Measurements from ENCODE around the gene WDR4. TPM values are rescaled to one million over a fixed set of nuclear protein-coding genes. Genes with fewer than 3 reads are reported as not detected.
"Not testable (repeated sequence)": the region's sequence is repeated elsewhere in the genome, so short reads cannot be mapped to it uniquely, and the experiment has no call there.

WDR4 gene
- polyA plus RNA-seq, 2 of the 4 experiments (the other 2 are of a cell fraction): 25.2 to 35.0 TPM

DNA sequence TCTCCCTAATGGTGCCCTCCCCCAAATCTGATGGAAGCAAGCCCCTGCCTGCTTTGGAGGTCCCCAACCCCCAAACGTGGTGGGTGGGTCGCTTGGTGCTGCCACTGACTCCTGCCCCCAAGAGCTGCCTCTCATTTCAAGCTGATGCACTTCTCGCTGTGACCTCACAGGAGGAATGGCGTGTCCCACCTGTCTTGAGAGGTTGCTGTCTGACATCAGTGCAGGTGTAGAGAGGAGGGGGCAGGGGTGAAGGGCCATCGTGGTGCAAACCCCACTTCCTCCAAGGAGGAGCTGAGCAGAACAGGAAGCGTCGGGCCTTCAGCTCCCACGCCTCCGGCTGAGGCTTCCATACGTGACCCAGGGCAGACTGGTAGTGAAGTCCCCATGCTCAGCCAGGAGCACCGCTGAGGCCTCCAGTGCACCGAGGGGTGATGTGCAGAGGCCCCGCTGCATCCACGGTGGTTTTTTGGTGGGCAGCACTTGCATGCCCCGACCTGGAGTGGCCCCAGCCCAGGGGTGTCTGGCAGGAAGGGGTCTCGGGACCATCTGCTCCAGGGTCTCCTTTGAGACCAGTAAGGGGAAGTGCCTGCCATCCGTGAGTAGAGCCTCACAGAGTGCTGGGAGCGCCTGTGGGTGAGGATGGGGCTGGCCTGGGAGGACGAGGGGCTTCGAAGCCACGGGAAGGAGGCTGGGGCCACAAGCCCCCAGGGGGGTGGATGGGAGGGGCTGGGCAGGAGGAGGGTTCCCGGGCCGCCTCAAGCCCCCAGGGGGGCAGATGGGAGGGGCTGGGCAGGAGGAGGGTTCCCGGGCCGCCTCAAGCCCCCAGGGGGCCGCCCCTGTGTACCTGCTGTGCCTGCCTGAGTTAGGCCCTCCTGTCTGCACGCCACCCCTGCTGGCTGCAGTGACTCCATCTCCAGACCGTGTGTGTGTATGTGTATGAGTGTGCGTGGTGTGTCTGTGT is 39.8 kb downstream of the WDR4 start:
- ATAC-seq: no peak
- Histone ChIP-seq H3K27ac (no peak overlapping the region), H3K4me2 (no peak overlapping the region), H3K4me3 (no peak overlapping the region), H3K9me3 (no peaks in the 10 kb centered on the region), H3K4me1 (no peaks in the 10 kb centered on the region)
- FAIRE-seq: no peak
- ChIA-PET CTCF (interaction anchor here (1.0 kb wide), 1 partner anchor 246 kb away, joined by 3 read pairs; no protein-coding TSS in a partner anchor), POLR2A (no interaction called here)
- WGBS (ENCODE audit: missing lambda C conversion rate): 89% methylated on average over 7 of the region's 29 CpGs
- no peak for TF ChIP-seq BHLHE40 (IDR thresholded peaks at IDR 0.05; ENCODE audit: low read depth, low read length)
- no peak for TF ChIP-seq SREBF2 (IDR thresholded peaks at IDR 0.05)
- no peak for TF ChIP-seq KDM1A (IDR thresholded peaks at IDR 0.05; ENCODE audit: low read depth)
- TF ChIP-seq HES2 (IDR thresholded peaks at IDR 0.05): no peak
- no peak for TF ChIP-seq MYC (IDR thresholded peaks at IDR 0.05; ENCODE audit: borderline replicate concordance, low read length)
- no peak for TF ChIP-seq JUNB (IDR thresholded peaks at IDR 0.05)
- TF ChIP-seq CTCF (IDR thresholded peaks at IDR 0.05): no peak
- TF ChIP-seq HOXA7 (CRISPR knock-in tag; IDR thresholded peaks at IDR 0.05): no peak
- no peak for DNase-seq (ENCODE audit: low read depth in 1 of 2, low spot score in 1 of 2)

GRCh38 chr21:42838212-42838690 is 41.1 kb downstream of the WDR4 start:
- DNase-seq (ENCODE audit: low read depth in 1 of 2, low spot score in 1 of 2); H3K4me2 ChIP-seq; H3K4me1 ChIP-seq; H3K27ac ChIP-seq; FAIRE-seq; H3K9me3 ChIP-seq; POLR2A ChIA-PET; ATAC-seq; H3K4me3 ChIP-seq: not testable (repeated sequence)
- 97% methylated on average over 8 of the region's 8 CpGs for WGBS (ENCODE audit: missing lambda C conversion rate)
- CTCF ChIA-PET: interaction anchor here (0.6 kb wide), 1 partner anchor 87 kb away, joined by 3 read pairs; no protein-coding TSS in a partner anchor

DNA sequence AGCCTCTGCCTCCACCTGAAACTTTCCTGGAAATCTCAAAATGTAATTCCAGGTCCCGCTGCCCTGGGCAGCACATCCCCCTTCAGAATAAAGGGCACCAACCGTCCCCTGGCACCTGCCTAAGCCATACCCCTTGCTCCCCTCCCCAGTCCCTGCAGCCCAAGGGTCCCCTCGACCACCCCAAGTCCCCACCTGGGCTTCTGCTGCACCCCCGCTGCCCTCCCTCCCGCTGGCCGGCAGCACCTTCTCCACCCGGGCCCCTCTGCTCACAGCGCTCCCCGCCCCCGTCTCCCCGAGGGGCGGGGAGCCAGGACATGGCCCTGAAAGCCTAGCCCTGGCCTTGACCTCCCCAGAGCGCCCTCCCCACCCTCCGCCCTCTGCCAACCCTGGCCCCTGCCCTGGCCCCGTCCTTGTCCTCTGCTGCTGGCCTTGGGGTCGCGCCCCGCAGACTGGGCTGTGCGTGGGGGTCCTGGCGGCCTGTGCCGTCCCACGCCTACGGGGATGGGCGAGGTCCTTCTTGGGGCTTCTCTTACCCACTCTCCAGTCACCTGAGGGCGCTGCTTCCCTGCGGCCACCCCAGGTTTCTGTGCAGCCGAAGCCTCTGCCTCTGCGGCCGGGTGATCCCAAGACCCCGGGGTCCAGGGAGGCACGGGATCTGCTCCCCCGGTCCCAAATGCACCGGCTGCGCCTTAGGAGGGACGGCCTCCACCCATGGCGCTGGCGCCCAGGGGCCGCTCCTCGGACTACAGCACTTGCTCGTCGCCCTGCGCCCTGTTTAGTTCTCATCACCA is 41.7 kb downstream of the WDR4 start:
- no peak for FAIRE-seq
- ChIA-PET CTCF (no interaction called here), POLR2A (no interaction called here)
- Histone ChIP-seq H3K9me3 (no peaks in the 10 kb centered on the region), H3K4me1 (no peaks in the 10 kb centered on the region), H3K4me2 (no peak overlapping the region), H3K4me3 (no peak overlapping the region), H3K27ac (no peak overlapping the region)
- ATAC-seq: no peak
- 90% methylated on average over 25 of the region's 42 CpGs for WGBS (ENCODE audit: missing lambda C conversion rate)
- no peak for DNase-seq (ENCODE audit: low read depth in 1 of 2, low spot score in 1 of 2)
- TF ChIP-seq ZNF302 (CRISPR knock-in tag; IDR thresholded peaks at IDR 0.05): no peak

- WGBS (ENCODE audit: missing lambda C conversion rate): 87% methylated on average over 14 of the region's 15 CpGs
- ATAC-seq (no peak), DNase-seq (ENCODE audit: low read depth in 1 of 2, low spot score in 1 of 2) (no peak), FAIRE-seq (no peak)
- H3K4me1 ChIP-seq: no peaks in the 10 kb centered on the region
- H3K9me3 ChIP-seq: no peaks in the 10 kb centered on the region
- TF ChIP-seq, protein P1, sequence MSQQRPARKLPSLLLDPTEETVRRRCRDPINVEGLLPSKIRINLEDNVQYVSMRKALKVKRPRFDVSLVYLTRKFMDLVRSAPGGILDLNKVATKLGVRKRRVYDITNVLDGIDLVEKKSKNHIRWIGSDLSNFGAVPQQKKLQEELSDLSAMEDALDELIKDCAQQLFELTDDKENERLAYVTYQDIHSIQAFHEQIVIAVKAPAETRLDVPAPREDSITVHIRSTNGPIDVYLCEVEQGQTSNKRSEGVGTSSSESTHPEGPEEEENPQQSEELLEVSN (IDR thresholded peaks at IDR 0.05; ENCODE audit: borderline replicate concordance, low read depth): no peak
- TF ChIP-seq MYC (IDR thresholded peaks at IDR 0.05; ENCODE audit: borderline replicate concordance, low read length): no peak
- TF ChIP-seq ZNF302 (CRISPR knock-in tag; IDR thresholded peaks at IDR 0.05): no peak
- no peak for TF ChIP-seq HMGXB4 (CRISPR knock-in tag; IDR thresholded peaks at IDR 0.05; ENCODE audit: borderline replicate concordance)
- no peak for TF ChIP-seq CBX2 (IDR thresholded peaks at IDR 0.05; ENCODE audit: borderline replicate concordance, low read depth)
- no peak for TF ChIP-seq HOXB13 (CRISPR knock-in tag; IDR thresholded peaks at IDR 0.05; ENCODE audit: low read depth)
- no peak for TF ChIP-seq RCOR1 (IDR thresholded peaks at IDR 0.05; ENCODE audit: low read depth, low read length)
- TF ChIP-seq, protein P2, sequence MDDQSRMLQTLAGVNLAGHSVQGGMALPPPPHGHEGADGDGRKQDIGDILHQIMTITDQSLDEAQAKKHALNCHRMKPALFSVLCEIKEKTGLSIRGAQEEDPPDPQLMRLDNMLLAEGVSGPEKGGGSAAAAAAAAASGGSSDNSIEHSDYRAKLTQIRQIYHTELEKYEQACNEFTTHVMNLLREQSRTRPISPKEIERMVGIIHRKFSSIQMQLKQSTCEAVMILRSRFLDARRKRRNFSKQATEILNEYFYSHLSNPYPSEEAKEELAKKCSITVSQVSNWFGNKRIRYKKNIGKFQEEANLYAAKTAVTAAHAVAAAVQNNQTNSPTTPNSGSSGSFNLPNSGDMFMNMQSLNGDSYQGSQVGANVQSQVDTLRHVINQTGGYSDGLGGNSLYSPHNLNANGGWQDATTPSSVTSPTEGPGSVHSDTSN (IDR thresholded peaks at IDR 0.05): no peak
- no peak for TF ChIP-seq ESRRA (IDR thresholded peaks at IDR 0.05; ENCODE audit: borderline replicate concordance, low read length)
- TF ChIP-seq BHLHE40 (IDR thresholded peaks at IDR 0.05; ENCODE audit: low read depth, low read length): no peak
- no peak for TF ChIP-seq NR3C1 (IDR thresholded peaks at IDR 0.05)
- TF ChIP-seq KDM5A (IDR thresholded peaks at IDR 0.05): no peak
- H3K4me2 ChIP-seq: no peak overlapping the region
- H3K27ac ChIP-seq: no peak overlapping the region
- ChIA-PET CTCF (no interaction called here), POLR2A (no interaction called here)
- H3K4me3 ChIP-seq: no peak overlapping the region
Measured at GRCh38 chr21:42836767-42837301, 42.5 kb downstream of the WDR4 start.

Data from A549 (cell line).